Left hindlimb (tissue), 1 donor: Measurements from ENCODE around the gene YBEY.

Experiments
- DNase-seq: peaks from one replicate; pipeline ENCODE4 v3.0.0-alpha.2; 2018

The YBEY gene

GRCh38 chr21:46329796-46330195, 43.7 kb downstream of the YBEY start:
- no peak for DNase-seq

- no peak for DNase-seq
These were observed 48.4 kb downstream of the YBEY start for GRCh38 chr21:46334351-46335140.

GRCh38 chr21:46336603-46337002, 50.5 kb downstream of the YBEY start:
- no peak for DNase-seq

- DNase-seq = no peak
These were observed 54.9 kb downstream of the YBEY start for GRCh38 chr21:46340998-46341397.

- DNase-seq = no peak
These were observed 58.2 kb downstream of the YBEY start for GRCh38 chr21:46344219-46344915.

GRCh38 chr21:46345861-46346260, 59.7 kb downstream of the YBEY start:
- DNase-seq = no peak

GRCh38 chr21:46346296-46347202, 60.4 kb downstream of the YBEY start:
- DNase-seq = no peak

- DNase-seq = no peak
These were observed 61.0 kb downstream of the YBEY start for GRCh38 chr21:46347203-46347550.
